K562 (cell line): ENCODE results near the gene QSOX2.

Experiments
- CBX1 ChIP-seq: sonication (generic); IDR thresholded peaks from 2 replicates; pipeline ENCODE4 v1.6.1; 2016; ENCODE audit warnings: antibody characterized with exemption, low read depth, mild to moderate bottlenecking
- CBX8 ChIP-seq: fragments of 200-600 bp; sonication (generic); IDR thresholded peaks from 2 replicates; pipeline ENCODE4 v1.6.1; 2012; ENCODE audit warnings: borderline replicate concordance, mixed run types, low read depth, mild to moderate bottlenecking, moderate library complexity, mixed read lengths, low read length, control low read depth, inconsistent platforms; ENCODE audit not compliant: poor library complexity, severe bottlenecking; ENCODE audit errors: extremely low read depth
- CREM ChIP-seq: IDR thresholded peaks from 2 replicates; pipeline ENCODE4 v1.6.1; 2014; ENCODE audit warnings: antibody characterized with exemption, low read depth
- CTCF ChIP-seq, 3 experiments: IDR thresholded peaks in 2 of 3; conservative IDR thresholded peaks in 1 of 3; 2 replicates each; pipeline ENCODE4 v1.5.1; 2011 to 2012; ENCODE audit warnings: low read length in 3 of 3, mild to moderate bottlenecking in 3 of 3, control low read depth in 2 of 3, improper control_type of control experiment in 1 of 3, inconsistent platforms in 1 of 3, low read depth in 1 of 3, mixed read lengths in 1 of 3, moderate library complexity in 1 of 3; ENCODE audit not compliant: insufficient read depth in 2 of 3
- L3MBTL2 ChIP-seq: fragments of 450-650 bp; IDR thresholded peaks from 2 replicates; pipeline ENCODE4 v1.6.1; 2016; ENCODE audit warnings: mild to moderate bottlenecking, moderate library complexity
- POLR2A ChIP-seq: fragments of 450-650 bp; conservative IDR thresholded peaks from 2 replicates; pipeline ENCODE4 v1.6.1; 2016
- POLR2AphosphoS5 ChIP-seq: IDR thresholded peaks from 2 replicates; pipeline ENCODE4 v1.6.1; 2011; ENCODE audit warnings: mild to moderate bottlenecking, low read depth, low read length, moderate library complexity; ENCODE audit not compliant: control insufficient read depth, insufficient read depth
- ZNF280A ChIP-seq: fragments of 450-650 bp; IDR thresholded peaks from 2 replicates; pipeline ENCODE4 v1.6.1; 2018; ENCODE audit warnings: mild to moderate bottlenecking, low read depth; ENCODE audit not compliant: partially characterized antibody

GRCh38 chr9:136286987-136287379 is 41.4 kb upstream of the QSOX2 start:
- TF ChIP-seq POLR2AphosphoS5 = no peak
- TF ChIP-seq CREM = no peak
- no peak for TF ChIP-seq L3MBTL2
- no peak for TF ChIP-seq CTCF (IDR thresholded peaks at IDR 0.05 in 2 of 3, conservative IDR thresholded peaks at IDR 0.05 in 1 of 3; ENCODE audit: insufficient read depth in 2 of 3, low read depth in 1 of 3, low read length in 3 of 3)
- no peak for TF ChIP-seq CBX1
- TF ChIP-seq ZNF280A = no peak
- no peak for TF ChIP-seq CBX8
- no peak for TF ChIP-seq POLR2A
